ENCODE measurements around the gene ASB5.

The ASB5 gene

DNA sequence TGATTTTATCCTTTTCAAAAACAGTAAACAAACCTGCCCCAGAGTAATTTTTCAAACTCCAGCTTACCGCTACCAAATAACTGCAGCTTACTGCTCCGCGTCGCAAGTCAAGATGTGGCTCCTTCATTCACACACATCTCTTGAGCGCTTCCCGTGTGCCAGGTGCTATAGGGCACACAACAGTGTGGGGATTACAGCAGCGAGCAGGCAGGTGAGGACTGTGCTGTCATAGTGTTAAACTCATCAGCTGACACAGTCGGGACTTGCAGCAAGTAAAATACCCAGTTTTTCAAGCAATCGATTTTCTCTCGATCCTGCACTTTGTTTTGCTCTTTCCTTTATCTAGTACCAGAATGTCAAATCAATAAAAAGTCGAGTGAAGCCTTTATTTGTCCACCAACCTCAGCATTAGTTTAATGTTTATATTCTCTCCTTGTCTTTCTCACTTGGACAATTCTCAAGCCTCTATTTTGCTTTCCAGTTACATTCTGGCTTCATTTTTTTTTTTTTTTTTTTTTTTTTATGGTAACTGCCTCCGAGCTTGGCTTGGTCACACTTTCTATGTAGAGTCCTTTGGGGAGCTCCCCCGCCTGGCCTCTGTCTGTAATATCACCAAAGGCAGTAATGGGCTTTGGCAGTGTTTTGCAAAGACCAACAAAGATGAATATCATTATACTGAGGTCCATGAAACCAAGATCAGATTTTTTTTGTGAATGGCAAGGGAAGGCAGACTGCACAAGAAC, 8.3 kb upstream of the ASB5 start:
- DNase-seq = peak; percentile 44

DNA sequence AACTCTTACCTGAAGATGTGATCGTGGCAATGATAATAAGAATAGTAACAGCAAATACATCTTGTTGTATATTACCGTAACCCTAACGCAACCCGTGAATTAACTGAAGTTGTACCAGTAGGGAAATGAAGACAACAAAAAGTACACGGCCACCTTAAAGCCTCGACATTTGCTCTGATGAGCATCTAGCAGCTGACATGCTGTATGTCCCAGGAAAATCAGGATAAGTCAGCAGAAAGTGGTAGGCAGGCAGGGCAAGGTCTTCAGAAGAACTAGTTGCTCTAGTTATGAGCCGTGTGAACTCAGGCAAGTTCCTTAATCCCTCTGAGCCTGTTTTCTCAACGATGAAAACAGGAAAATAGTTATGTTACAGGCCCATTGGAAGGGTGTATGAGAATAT, 7.7 kb upstream of the ASB5 start:
- no peak for DNase-seq

DNA sequence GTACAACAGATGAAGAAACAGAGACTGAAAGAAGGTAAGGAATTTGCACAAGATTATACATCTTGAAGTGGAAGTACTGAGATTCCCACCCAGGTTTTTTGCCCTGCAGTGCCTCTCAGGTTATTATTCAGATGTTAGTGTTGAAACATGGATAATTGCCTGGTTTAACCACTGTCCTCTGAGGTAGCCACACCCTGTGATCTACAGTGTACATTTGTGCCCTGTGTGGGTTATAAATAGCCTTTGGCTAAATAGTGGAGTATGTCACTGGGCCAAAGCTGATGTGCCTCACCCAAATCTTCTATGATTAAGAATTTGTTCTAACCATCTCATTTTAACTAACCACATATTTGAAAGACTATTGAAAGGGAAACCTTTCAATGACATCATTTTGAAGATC, 5.4 kb upstream of the ASB5 start:
- DNase-seq = no peak

DNA sequence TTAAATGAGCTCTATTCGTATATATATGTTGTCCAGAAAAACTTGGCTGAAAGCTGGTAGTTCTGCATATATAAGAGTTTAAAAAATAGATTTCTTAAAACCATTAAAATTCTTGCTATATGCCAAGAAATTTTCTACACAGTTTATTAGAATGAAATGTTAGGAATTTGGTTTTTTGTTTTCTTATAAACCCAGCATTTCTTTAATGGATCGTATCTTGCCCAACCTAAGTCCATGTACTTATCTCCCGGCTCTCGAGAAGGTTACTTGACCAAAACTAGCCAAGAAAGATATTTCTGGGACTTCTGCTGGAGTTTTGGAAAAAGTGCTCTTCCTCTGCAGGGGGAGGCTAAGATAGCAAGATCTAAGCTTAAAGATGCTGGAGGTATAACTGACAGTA, 4.7 kb upstream of the ASB5 start:
- DNase-seq = no peak

DNA sequence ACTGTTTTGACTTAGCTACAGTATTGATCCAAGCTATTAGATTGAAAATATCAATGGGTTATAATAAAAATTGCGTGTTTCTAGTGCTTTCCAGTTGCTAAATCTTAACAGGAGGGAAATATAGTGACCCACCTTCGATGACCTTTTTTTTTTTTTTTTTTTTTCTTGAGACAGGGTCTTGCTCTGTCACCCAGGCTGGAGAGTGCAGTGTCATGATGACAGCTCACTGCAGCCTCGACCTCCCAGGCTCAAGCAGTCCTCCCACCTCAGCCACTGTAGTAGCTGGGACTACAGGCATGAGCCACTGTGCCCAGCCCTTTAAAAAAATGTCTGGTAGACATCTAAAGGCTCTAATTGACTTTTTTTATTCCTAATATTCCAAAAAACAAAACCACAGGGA, 3.8 kb upstream of the ASB5 start:
- no peak for DNase-seq

DNA sequence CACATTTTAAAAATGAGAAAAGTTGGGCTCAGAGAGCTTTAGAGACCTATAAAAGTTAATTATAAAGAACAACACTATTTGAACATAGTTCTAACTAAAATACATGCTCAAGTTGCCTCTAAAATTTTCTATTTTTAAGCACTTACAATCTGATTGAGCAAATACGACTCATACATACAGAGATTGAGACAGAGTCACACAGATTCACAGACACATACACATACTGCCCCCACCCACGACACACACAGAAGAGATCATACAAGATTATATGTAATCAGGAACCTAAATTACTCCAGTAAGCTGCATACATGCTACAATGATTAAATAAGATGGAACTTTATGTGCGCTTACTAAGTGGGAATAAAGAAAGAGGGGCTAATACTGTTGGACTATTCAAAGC, 2.7 kb upstream of the ASB5 start:
- no peak for DNase-seq

DNA sequence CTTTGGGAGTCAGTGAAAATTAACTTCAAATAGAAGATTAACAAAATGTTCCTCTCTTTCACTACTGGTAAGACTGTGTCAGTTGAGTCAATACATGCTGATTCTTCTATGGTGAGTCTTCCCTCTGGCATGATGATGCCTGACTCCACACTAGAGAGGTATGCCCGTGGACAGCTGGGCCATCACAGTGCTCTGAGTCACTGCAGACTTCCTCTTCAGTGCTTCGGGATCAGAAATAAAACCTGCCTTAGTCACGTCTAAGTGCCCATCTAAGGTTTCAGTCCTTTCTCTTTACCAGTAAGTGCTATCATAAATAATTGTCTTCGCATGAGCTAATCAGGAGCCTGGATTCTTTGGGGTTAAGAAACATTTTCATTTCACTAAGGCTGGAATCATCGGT, 1.6 kb upstream of the ASB5 start:
- no peak for DNase-seq

DNA sequence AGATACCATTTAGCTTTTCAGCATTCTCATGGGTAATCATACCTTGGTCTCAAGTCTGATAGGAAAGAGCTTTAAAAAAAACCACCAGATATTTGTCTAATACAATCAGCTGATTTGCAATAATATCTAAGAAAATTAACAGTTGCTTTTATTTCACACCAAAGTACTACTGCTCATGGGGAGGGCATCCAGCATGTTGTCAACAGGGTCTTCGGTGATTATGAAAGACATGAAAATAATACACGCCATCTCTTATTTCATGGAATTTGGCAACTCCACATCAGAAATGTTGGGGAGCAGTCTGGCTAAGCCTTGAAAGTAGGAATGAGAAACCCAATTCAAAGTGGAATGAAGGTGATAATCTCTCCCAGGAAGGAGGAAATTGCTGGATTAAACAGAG, 3.0 kb downstream of the ASB5 start:
- no peak for DNase-seq

DNA sequence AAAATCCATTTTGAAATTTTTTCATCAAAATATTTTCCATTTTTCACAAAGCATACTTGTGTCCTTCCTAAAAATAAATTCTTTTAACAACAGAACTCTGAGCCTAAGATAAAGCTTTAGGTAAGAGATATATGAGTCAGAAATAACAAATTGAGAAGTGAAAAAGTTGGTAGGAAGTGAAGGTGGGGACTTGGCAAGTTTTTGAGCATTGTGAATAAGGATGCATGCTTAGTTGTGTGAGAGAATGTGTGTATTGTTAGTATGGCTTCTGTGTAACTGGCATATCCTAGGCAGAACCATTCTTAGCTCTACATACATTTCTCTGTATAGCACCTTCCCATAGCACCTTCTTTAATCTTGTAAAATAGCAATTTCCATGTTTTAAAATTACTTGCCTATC, 6.8 kb downstream of the ASB5 start:
- DNase-seq = no peak

DNA sequence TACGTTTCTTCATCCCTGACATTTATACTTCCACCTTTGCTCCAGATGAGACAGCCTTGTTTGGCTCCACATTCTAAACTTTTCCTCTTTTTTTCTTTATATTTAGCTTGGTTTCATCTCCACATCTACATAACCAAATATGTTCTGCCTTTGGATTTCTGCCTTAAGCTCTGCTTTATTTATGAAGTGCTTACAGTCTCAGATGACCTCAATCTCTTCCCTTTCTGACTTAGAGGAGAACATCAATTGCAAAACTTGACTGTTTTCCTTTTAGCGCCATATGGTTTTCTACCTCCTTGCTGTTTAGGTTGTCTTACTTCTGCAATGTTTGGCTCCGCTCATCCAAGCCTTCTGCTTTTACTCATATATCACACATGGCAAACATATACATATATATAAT, 7.5 kb downstream of the ASB5 start:
- no peak for DNase-seq

DNA sequence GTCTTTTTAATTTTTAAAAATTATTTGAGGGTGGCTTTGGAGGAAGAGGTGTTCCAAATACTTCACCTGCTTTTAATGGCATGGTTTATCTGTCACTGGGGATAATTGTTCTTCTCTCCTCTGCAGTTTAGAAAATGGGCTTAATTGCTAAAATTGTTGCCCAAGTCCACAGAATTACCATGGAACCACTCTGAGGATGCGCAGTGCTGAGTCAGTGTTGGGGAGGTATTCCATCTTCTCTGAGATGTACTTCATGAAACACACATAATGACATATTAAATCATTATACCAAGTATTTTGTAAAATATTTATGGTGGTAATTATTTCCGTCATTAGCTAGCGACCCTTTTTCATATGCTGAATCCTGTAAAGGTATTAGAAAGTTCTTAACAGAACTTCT, 8.0 kb downstream of the ASB5 start:
- no peak for DNase-seq

DNA sequence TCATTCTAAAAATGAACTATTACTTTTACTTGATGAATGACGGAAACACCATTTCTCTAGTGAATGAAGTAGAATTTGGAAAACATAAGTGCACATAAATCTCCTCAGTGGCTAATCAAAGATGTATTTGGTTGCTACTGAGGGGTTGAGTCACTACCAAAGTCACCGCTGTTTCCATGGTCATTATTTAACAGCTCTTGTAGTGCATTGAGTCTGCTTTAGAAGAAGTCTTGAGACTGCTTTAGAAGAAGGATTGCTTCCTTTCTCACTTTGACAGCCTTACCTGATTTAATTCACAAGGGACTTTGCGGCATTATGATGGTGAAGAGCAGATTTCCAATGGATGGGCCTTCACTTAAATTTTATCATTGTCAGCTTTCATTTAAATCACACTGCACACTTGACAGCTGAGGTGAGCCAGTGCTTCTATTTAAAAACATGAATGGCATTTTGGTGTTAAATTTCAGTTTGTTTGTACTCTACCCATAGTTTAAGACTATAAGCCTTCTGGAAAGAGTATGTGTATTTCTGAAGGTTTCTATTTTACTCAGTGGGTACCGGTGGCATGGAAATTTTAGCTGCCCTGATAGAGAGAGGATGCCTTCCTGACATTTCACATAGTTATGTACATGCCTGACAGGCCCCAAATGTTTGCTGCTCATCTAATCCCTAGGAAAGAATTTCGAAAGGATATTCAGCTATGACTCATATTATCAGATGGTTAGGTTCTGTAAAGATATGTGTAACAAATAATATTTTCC, 9.5 kb downstream of the ASB5 start:
- DNase-seq = no peak

DNA sequence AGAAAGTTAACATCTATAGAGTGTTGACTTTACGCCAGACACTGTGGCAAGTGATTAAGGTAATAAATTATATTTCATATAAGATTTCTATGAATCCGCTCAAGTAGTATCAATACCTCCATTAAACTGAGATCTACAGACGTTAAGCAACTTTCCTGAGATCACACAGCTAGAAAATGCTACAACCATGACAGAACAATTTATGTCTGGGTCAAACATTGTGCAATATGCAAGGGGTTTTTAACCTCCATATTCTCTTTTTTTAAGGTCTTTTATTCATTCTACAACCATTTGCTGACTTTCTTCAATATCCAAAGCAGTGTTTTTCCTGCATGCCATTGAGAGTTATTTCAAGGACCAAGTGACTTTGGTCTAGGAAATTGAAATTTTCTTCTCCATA, 10.9 kb downstream of the ASB5 start:
- DNase-seq = no peak

DNA sequence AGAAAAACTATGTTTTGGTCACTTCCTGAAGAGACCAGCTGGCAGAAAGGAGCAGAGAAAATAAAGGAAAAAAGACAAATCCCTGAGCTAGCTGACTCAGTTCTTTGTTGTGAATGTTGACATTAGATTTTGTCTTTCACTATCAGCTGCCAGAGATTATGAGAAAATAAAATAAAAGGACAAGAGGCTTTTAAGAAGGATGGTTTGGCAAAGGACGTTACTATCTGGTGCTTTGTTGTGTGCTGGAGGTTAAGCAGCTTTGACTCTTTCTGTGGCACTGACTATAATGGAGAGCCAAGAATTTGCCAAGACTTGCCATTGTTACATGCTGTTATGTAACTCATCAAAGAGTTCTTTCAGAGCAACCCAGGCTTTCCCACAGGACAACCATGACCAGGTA, 12.1 kb downstream of the ASB5 start:
- no peak for DNase-seq

DNA sequence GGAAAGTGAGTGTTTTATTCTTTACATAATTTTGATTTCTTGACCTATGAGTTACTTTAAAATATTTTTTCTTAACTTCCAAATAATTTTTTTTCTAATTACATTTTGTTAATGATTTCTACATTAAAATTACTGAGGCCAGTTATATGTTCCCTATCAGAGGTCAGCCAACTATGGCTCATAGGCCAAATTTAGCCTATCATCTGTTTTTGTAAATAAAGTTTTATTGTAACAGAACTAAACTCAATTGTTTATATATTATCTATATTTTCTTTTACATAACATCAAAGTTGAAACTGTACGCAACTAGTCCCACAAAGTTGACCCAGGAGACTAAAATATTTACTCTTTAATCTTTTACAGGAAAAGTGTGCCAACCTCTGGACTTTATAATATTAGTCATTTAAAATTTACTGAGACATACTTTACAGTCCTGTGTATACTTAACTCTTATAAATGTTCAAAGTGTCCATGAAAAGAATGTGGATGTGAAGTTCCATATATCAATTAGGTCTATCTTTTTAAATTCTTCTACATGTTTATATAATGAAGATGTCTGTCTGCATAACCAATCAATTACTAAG, 26.2 kb downstream of the ASB5 start:
- DNase-seq = no peak

DNA sequence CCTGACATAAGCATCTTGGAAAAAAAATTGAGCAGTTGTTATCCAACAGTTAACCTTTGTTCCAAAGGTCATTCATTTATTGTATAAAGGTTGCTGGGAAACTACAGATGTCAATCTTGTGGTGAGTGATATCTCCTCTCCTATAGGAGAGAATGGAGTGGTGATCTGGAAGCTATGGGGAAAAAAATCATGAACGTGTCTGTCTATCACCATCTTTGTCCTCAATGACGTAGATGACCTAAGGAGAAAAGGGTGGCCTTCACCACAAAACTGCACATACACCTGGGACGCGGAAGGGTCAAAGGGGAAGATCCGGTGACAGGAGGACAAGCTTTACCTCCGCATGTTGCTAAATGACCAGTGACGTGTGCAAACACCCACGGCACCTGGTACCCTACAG, 27.3 kb downstream of the ASB5 start:
- DNase-seq = no peak

DNA sequence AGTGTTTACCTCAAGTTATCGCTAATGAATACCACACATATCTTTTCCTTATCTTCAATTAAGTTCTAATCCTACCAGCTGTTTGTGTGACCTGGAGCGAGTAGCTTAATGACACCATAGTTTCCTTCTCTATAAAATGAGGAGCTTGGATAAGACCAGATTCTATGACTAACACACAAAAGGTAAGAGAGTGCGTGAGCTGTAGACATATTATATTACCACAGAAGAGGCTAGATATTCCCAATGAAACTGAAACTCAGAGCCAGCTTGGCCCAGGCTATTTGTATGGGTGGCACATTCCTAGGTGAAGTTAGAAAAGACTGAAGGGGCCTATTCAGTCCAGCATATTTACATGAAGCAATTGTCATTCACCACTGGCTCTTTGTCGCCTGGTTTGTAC, 30.2 kb downstream of the ASB5 start:
- no peak for DNase-seq

DNA sequence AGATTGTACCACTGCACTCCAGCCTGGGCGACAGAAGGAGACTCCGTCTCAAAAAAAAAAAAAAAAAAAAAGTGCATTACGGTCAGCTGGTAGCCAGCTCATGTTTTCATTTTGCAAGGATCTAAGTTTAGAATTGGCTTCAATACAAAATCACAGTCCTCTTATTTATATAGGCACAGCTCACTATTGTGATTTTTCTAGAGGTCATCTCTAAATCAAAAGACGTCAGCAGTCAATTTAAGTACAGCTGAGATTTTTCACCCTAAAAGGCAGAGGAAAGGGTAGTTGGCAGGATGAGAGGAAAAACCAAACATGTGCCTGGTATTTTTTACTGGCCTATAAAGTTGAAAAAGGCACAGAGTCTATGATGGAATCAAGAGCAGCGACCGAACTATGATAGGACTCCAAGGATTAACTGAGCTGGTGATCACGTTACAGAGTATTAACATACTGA, 30.8 kb downstream of the ASB5 start:
- no peak for DNase-seq

DNA sequence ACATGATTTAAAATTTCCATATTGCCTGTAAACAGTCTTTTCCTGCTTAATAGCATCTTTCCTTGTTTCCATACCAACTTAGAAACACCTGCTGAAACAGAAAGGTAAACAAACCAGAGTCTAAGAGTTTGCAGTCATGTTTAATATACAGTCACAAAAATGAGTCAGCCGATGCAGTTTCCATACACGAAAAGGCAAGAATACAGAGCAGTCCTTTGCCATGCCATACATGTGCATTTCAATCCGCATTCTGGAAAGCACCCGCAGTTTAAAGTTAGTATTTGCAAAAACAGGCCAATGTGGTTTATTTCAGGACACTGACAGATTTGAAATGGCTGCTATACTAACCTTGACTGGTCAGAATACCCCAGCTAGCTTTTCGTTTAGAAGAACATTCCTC, 32.1 kb downstream of the ASB5 start:
- DNase-seq = no peak

DNA sequence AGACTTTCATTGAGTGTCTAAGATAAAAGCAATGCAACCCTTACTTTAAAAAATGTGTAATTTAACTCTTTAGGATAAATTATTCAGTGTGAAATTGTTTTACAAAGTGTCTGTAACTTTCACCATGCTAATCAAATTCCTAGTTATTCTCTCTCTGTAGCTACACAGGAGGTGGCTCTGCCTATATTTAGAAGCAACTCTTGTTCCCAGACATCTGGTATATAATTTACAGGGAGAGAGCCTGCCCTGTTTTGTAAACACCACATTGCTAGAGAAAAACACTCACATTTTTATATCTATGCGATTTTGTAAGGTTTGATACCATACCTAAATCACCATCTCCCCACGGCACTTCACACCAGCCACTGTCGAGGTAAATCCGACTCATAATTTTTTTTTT, 38.2 kb downstream of the ASB5 start:
- DNase-seq = no peak

DNA sequence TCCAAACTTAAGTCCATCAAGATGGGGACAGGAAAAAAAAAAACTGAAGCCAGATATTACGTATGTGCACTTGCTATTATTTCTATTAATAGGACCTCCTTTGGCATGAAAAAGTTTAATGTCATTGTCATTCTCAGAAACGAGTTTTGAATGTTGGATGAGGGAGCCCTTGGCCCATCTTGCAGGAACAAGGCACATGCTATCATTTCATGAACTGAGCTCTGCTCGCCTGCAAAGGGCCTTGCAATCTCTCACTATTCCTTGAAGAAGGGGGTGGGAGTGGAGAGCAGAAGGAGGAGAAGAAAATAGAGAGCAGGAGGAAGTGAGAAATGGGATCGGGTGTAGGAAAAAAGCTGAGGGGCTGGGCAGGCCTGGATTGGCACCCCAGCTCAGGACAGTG, 39.4 kb downstream of the ASB5 start:
- DNase-seq = no peak

DNA sequence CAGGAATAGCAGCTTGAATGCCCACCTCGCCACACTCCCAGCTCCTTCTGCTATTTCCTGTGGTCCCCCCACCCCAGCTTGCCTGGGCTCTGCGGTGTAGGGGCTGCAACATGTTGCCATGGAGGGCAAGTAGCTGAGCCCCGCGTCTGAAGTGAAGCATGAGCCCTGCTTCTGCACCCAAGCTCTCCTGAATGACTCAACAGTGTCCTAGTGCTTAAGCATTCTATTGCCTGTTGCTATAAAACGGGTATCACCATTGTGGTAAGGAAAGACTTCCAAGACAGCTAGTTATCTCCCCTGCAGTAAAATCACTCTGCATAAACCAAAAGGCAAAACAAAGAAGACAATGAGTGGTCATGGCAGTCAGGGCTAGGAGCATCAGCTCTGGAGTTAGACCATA, 42.3 kb downstream of the ASB5 start:
- DNase-seq = no peak

DNA sequence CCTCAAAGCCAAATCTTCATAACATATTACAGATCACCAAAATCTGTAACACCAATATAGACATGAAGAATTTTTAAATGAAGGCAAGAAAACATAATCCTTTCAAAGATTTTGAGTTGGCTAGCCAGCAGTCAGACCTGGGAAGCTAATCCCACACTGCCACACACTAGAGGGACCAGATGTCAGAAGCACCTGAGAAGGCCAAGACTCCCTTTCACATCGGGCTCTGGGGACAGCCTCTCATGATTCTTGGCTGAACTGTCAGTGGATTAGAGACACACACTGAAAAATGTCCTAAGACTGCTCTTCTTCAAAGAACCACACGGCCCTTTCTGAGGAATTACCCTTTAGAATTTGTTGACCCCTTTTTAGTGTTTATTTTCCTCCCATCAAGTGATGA, 45.5 kb downstream of the ASB5 start:
- DNase-seq = no peak

DNA sequence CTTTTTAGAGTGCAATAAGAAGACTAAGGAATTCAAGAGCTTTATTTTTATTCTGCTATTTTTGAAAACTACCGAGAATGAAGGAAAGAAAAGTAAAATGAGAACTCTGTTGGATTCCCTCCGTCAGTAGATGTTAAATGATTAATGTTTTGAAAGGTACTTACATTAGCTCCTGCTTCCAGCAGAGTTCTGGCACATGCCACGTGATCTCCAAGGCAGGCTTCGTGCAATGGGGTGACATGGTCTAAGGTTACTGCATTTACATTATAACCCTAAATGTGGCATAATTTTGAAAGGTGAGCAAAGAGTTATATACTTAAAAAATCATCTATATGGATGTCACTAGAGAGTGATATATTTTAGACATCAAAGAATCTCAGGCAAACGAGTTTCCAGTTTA, 46.9 kb downstream of the ASB5 start:
- no peak for DNase-seq

DNA sequence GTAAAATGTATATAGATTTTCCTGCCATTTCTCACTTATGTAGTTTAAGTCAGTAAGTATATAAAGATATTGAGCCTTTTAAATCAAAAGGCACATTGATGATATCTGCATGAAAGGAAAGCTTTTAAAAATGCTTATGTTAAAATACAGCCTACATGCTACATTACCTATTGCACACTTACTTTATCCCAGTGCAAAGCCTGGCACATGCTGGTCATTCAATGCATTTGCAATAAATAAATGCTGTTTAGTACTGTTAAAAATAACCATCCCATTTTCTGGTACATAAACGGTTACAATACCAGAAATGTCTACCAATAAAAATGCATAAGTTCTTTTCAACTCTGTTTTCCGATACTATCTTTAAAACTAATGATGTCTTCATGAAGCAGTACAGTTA, 51.5 kb downstream of the ASB5 start:
- DNase-seq = no peak

Data from COR-L47 (cell line).